GM12878 (cell line): ENCODE measurements around the gene GAB3. TPM values are rescaled to one million over a fixed set of nuclear protein-coding genes. Genes with fewer than 3 reads are reported as not detected.

Source experiments
- ATAC-seq: fragments of 200-7000 bp; cut with Tn5 transposase; 3 replicates; pipeline ENCODE4 v1.9.1; 2020; ENCODE audit warnings: mild to moderate bottlenecking, moderate library complexity
- BruUV-seq: library from RNA; stranded (reverse); fragments of 400-500 nt; replicated peaks from 2 replicates; lab custom pipeline; 2021; lab: Mats Ljungman, UMichigan
- CTCF ChIA-PET: fragments of 300-600 bp; sonication (Branson Sonifier 250); formaldehyde crosslinking; extraction: SDS; loops from one replicate; lab custom pipeline; 2021; ENCODE audit warnings: inconsistent platforms; lab: Yijun Ruan, JAX
- POLR2A ChIA-PET: fragments of 350-600 bp; formaldehyde crosslinking; extraction: SDS; loops from one replicate; lab custom pipeline; 2021; ENCODE audit warnings: inconsistent platforms; lab: Charles Lee
- RAD21 ChIA-PET: fragments of 300-600 bp; sonication (Branson Sonifier 250); formaldehyde crosslinking; loops from one replicate; lab custom pipeline; 2023; ENCODE audit warnings: antibody characterized with exemption; ENCODE audit not compliant: unreplicated experiment; lab: Charles Lee
- SMC1A ChIA-PET: fragments of 300-600 bp; sonication (Branson Sonifier 250); formaldehyde crosslinking; loops from one replicate; lab custom pipeline; 2023; ENCODE audit not compliant: unreplicated experiment, uncharacterized antibody; lab: Charles Lee
- DNase-seq: peaks from one replicate; pipeline ENCODE4 v3.0.0-alpha.2; 2011; ENCODE audit warnings: low read depth, low spot score
- FAIRE-seq: peaks from 3 replicates; lab custom pipeline; 2011; peaks lifted over from hg19 to GRCh38; lab: Jason Lieb, UNC
- H2AFZ ChIP-seq: 2 replicates; pipeline ENCODE4 v1.6.0; 2011; ENCODE audit warnings: low read depth, low read length, control low read depth; ENCODE audit not compliant: control insufficient read depth
- H3K27ac ChIP-seq: 2 replicates; pipeline ENCODE4 v1.5.1; 2011; ENCODE audit warnings: control low read depth; ENCODE audit not compliant: control insufficient read depth, insufficient read depth
- H3K27me3 ChIP-seq, 2 experiments: replicated peaks in 1 of 2; 2 replicates each; pipeline versions ENCODE4 v1.6.0 to v1.6.1; 2011; ENCODE audit warnings: low read length in 1 of 2; ENCODE audit not compliant: control insufficient read depth in 2 of 2, insufficient read depth in 2 of 2
- H3K36me3 ChIP-seq, 2 experiments: 2 replicates each; pipeline ENCODE4 v1.5.1; 2011; ENCODE audit warnings: low read length in 1 of 2; ENCODE audit not compliant: control insufficient read depth in 2 of 2, insufficient read depth in 2 of 2
- H3K4me1 ChIP-seq: 2 replicates; pipeline ENCODE4 v1.6.1; 2011; ENCODE audit warnings: mild to moderate bottlenecking, low read length, moderate library complexity, mixed read lengths; ENCODE audit not compliant: control insufficient read depth, insufficient read depth
- H3K4me2 ChIP-seq: 2 replicates; pipeline ENCODE4 v1.6.0; 2011; ENCODE audit warnings: control low read depth; ENCODE audit not compliant: control insufficient read depth, insufficient read depth
- H3K4me3 ChIP-seq: fragments of 200-600 bp; sonication (generic); 2 replicates; pipeline ENCODE4 v1.5.1; 2016
- H3K79me2 ChIP-seq: 2 replicates; pipeline ENCODE4 v1.6.0; 2011; ENCODE audit warnings: low read length; ENCODE audit not compliant: control insufficient read depth, insufficient read depth
- H3K9ac ChIP-seq: 2 replicates; pipeline ENCODE4 v1.8.0; 2011; ENCODE audit warnings: low read length, control low read depth, mixed read lengths; ENCODE audit not compliant: control insufficient read depth, insufficient read depth
- H3K9me3 ChIP-seq: replicated peaks from 3 replicates; pipeline ENCODE4 v1.5.1; 2011; ENCODE audit warnings: mild to moderate bottlenecking, low read length; ENCODE audit not compliant: control insufficient read depth, insufficient read depth
- H4K20me1 ChIP-seq: 2 replicates; pipeline ENCODE4 v1.6.0; 2011; ENCODE audit not compliant: control insufficient read depth, insufficient read depth
- CREB1 ChIP-seq: IDR thresholded peaks from 2 replicates; pipeline ENCODE4 v1.6.1; 2012; ENCODE audit warnings: low read depth, mild to moderate bottlenecking, inconsistent platforms
- FOXM1 ChIP-seq: IDR thresholded peaks from 2 replicates; pipeline ENCODE4 v1.6.1; 2012; ENCODE audit warnings: low read depth, mild to moderate bottlenecking, inconsistent platforms, low read length, moderate library complexity
- KDM1A ChIP-seq: fragments of 200-600 bp; sonication (generic); IDR thresholded peaks from 2 replicates; pipeline ENCODE4 v1.6.1; 2016; ENCODE audit warnings: borderline replicate concordance
- MXI1 ChIP-seq: fragments of 150-350 bp; IDR thresholded peaks from 2 replicates; pipeline ENCODE4 v1.6.1; 2011; ENCODE audit warnings: low read depth, mild to moderate bottlenecking, inconsistent platforms, low read length, improper control_type of control experiment
- MYB ChIP-seq: fragments of 150-350 bp; IDR thresholded peaks from 2 replicates; pipeline ENCODE4 v1.6.1; 2014; ENCODE audit warnings: mild to moderate bottlenecking, low read depth, low read length, borderline replicate concordance
- PBX3 ChIP-seq: IDR thresholded peaks from 2 replicates; pipeline ENCODE4 v1.6.1; 2011; ENCODE audit warnings: mild to moderate bottlenecking, low read depth, low read length, moderate library complexity; ENCODE audit not compliant: insufficient replicate concordance
- ZNF24 ChIP-seq: fragments of 450-650 bp; IDR thresholded peaks from 2 replicates; pipeline ENCODE4 v1.6.1; 2017; ENCODE audit warnings: antibody characterized with exemption, mild to moderate bottlenecking
- ZSCAN29 ChIP-seq: fragments of 450-650 bp; IDR thresholded peaks from 2 replicates; pipeline ENCODE4 v1.6.1; 2017; ENCODE audit warnings: mild to moderate bottlenecking, moderate library complexity
- WGBS: methylation state at CpG from one replicate; pipeline ENCODE4 v1.1.6; 2016; ENCODE audit warnings: low lambda C conversion rate; ENCODE audit not compliant: insufficient replicate concordance, insufficient coverage; ENCODE audit errors: missing lambda C conversion rate; 5-methylcytosine and 5-hydroxymethylcytosine counted together
- in situ Hi-C: fragments of 300-500 bp; cut with MboI; formaldehyde crosslinking; loops from 9 replicates; pipeline ENCODE4 v1.14.3; 2018; ENCODE audit warnings: mixed read lengths
- intact Hi-C: fragments of 100-400 bp; cut with micrococcal nuclease; formaldehyde crosslinking; loops from one replicate; pipeline ENCODE4 v1.14.2; 2022; ENCODE audit not compliant: unreplicated experiment
- polyA plus RNA-seq, 11 experiments: library from polyadenylated mRNA; depleted of rRNA in 4 of 11; unstranded in 6 of 11; stranded (reverse) in 5 of 11; fragments of >200 nt; fragmentation: Nextera tagmentation in 4 of 11; fragmentation: Illumina TruSeq in 1 of 11; extraction: Ambion mirVana in 4 of 11; extraction: Trizol in 1 of 11; gene quantifications; 1 replicate in 1 of 11; 2 replicates in 10 of 11; pipeline versions ENCODE4 v1.2.1 to v1.2.3, GENCODE V29; 2011 to 2016; ENCODE audit warnings: inconsistent platforms in 2 of 11, missing spikeins in 2 of 11, low read depth in 1 of 11
- total RNA-seq, 4 experiments: library from RNA; depleted of rRNA in 3 of 4; stranded (reverse); fragments of >200 nt in 3 of 4; fragmentation: Illumina TruSeq in 1 of 4; extraction: Trizol in 1 of 4; gene quantifications; 2 replicates each; pipeline versions ENCODE4 v1.2.1 to v1.2.3, GENCODE V29; 2013 to 2021

Gene GAB3
- total and polyA plus RNA-seq, 10 of the 15 experiments (the other 5 are each of a cell fraction or from before 2014, with no cell fraction given), result 0.10 to 2.0 (median 0.85) TPM

- H3K36me3 ChIP-seq, result no peaks in the 10 kb centered on the region
- H3K79me2 ChIP-seq, result no peaks in the 10 kb centered on the region
- ChIA-PET CTCF (interaction anchor here (0.6 kb wide), 1 partner anchor 425 kb away, joined by 3 read pairs; the partner anchor contains the start of gene VBP1), SMC1A (no interaction called here), RAD21 (no interaction called here), POLR2A (no interaction called here)
- intact Hi-C loops, result no loop called here
- no peak for TF ChIP-seq PBX3
- TF ChIP-seq ZNF24, result no peak
- TF ChIP-seq CREB1, result no peak
- TF ChIP-seq MYB, result no peak
- no peak for TF ChIP-seq MXI1
- no peak for TF ChIP-seq KDM1A
- TF ChIP-seq FOXM1, result no peak
- no peak for TF ChIP-seq ZSCAN29
- H3K9me3 ChIP-seq, result no peaks in the 10 kb centered on the region
- no peak overlapping the region for H2AFZ ChIP-seq
- DNase-seq (no peak), ATAC-seq (no peak), FAIRE-seq (no peak)
- in situ Hi-C loops, result no loop called here
- H3K4me3 ChIP-seq, result no peak overlapping the region
- no peaks in the 10 kb centered on the region for H4K20me1 ChIP-seq
- H3K27me3 ChIP-seq, result no peaks in the 10 kb centered on the region
- H3K4me2 ChIP-seq, result no peak overlapping the region
- H3K27ac ChIP-seq, result no peak overlapping the region
- H3K4me1 ChIP-seq, result no peaks in the 10 kb centered on the region
- BruUV-seq, result no TSS peak
- no peak overlapping the region for H3K9ac ChIP-seq
- 71% methylated on average over 4 of the region's 4 CpGs for WGBS
Observed at GRCh38 chrX:154791467-154791866, 40.6 kb upstream of the GAB3 start.
